Measurements from ENCODE around the gene ARPC3.

GRCh38 chr12:110431957-110432587 is 18.1 kb downstream of the ARPC3 start:
- TF ChIP-seq, protein P1, sequence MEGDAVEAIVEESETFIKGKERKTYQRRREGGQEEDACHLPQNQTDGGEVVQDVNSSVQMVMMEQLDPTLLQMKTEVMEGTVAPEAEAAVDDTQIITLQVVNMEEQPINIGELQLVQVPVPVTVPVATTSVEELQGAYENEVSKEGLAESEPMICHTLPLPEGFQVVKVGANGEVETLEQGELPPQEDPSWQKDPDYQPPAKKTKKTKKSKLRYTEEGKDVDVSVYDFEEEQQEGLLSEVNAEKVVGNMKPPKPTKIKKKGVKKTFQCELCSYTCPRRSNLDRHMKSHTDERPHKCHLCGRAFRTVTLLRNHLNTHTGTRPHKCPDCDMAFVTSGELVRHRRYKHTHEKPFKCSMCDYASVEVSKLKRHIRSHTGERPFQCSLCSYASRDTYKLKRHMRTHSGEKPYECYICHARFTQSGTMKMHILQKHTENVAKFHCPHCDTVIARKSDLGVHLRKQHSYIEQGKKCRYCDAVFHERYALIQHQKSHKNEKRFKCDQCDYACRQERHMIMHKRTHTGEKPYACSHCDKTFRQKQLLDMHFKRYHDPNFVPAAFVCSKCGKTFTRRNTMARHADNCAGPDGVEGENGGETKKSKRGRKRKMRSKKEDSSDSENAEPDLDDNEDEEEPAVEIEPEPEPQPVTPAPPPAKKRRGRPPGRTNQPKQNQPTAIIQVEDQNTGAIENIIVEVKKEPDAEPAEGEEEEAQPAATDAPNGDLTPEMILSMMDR (IDR thresholded peaks at IDR 0.05), result no peak
- TF ChIP-seq POLR2AphosphoS5 (IDR thresholded peaks at IDR 0.05), result no peak
- no peak for TF ChIP-seq EP300 (IDR thresholded peaks at IDR 0.05)
